GM19463 (cell line): ENCODE data around the gene OPN5.
A peak's percentile ranks its signal among the peaks of the same experiment; 100 is the strongest.
"Not testable (repeated sequence)": the region's sequence is repeated elsewhere in the genome, so short reads cannot be mapped to it uniquely, and the experiment has no call there.

ENCODE experiments used
- ATAC-seq: cut with Tn5 transposase; IDR thresholded peaks from one replicate; pipeline ENCODE4 v1.9.1; 2021; ENCODE audit warnings: mild to moderate bottlenecking, moderate library complexity; ENCODE audit not compliant: unreplicated experiment

Gene OPN5

DNA sequence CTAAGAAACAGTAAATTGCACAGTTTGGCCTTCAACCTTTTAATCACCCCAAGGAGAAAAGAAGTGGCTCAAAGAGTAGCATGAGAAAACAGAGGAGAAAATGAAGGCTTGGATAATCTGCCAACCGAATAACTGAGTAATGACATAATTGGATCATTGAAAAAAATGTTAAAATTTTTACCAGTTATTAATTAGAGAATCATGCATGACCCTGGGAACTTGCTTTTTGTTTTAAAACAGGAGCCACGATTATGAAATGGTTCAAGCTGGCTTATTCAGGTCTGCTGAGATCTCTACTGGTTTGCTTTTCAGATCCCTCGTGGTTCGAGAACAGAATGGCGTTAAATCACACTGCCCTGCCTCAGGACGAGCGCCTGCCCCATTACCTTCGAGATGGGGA, at the start of gene OPN5:
OPN5 (plus strand) TSS at position 301 of the 400 bp plus-strand sequence; CDS start at position 336, 35 bp downstream.
- no peak for ATAC-seq

DNA sequence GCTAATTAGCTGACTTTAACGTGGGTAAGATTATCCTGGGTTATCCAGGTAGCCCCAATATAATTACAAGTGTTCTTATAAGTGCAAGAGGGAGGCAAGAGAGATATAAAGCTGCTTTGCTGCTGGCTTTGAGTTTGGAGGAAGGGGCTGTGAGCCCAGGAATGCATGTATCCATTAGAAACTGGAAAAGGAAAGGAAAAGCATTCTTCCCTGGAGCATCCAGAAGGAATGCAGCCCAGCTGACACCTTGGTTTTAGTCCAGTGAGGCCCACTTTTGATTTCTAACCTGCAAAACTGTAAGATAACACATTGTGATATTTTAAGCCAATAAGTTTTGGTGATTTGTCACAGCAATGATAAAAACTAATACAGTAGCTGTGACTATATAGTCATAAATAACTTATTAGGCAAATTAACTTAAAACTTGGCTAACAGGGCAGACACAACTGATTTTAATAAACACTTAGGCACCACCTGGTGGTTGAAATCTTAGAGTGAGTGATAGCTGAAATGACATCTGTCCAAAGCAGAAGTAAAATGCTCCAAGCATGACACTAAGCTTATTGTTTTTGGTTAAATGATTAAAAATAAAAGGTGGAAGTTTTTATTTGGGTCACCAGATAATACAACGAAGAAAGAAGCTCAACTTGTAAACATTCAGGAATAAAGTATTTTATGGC, 47.8 kb upstream of the OPN5 start:
- peak; percentile 70 for ATAC-seq

GRCh38 chr6:47734831-47735481, 46.9 kb upstream of the OPN5 start:
- no peak for ATAC-seq

- ATAC-seq = no peak
Measured at GRCh38 chr6:47736083-47736700, 45.6 kb upstream of the OPN5 start.

GRCh38 chr6:47737406-47737805, 44.4 kb upstream of the OPN5 start:
- ATAC-seq = no peak

GRCh38 chr6:47740714-47741113, 41.1 kb upstream of the OPN5 start:
- ATAC-seq = no peak

DNA sequence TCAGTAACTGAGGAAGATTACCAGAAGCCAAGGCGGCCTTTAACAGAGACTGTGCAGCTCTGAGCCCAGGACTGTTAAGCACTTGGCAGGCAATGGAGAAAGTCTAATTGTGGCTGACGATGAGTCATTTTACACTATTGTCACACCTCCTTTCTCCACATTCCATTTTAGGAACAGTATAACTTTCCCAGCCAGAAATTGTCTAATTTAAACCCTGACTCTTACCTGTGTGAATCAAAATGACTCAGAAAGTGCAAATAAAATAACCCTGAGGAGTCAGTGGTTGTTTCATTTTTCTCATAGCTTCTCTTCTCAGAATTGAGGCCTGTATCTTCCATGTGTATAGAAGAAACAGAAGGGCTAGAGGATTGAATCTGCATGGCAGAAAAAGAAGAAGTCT, 40.0 kb upstream of the OPN5 start:
- ATAC-seq = no peak

GRCh38 chr6:47743744-47744143, 38.1 kb upstream of the OPN5 start:
- no peak for ATAC-seq

- not testable (repeated sequence) for ATAC-seq
Measured at GRCh38 chr6:47745269-47745668, 36.6 kb upstream of the OPN5 start.

DNA sequence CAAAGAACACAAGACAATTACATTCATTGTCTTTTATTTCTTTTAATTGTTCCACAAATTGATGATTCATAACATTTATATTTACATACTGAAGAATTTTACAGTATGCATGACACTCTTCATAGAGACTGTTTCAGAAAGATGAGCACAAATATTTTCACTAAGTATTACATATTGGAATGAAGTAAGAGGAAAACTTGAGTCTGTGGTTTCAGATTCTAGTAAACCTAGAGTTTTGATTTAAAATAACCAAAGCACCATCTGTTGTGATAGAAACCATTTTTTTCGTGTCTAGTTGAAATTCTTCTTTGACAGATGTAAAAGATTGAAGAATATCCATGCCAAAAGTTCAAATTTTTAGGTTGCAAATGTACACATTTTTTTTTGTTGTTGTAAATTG, 32.1 kb upstream of the OPN5 start:
- no peak for ATAC-seq

GRCh38 chr6:47752801-47753200, 29.0 kb upstream of the OPN5 start:
- no peak for ATAC-seq

DNA sequence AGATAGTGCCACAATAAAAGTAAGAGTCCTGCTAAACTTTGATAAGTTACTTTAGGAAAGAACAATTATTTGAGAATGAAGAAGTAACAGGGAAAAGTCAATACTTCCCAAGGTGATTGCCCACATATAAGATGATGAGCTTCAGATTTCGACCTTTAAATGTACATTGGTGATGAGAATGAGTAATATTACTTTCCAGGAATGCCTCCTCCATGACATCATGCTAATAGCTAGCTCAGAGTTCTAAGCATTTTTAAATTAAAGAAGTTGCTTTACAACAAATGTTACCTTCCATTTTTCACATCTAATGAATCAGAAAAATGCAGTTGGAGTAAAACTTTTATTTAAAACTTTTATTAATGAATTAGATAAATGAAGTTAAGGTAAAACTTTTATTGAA, 22.5 kb upstream of the OPN5 start:
- no peak for ATAC-seq

- ATAC-seq = no peak
Measured at GRCh38 chr6:47762502-47762901, 19.3 kb upstream of the OPN5 start.

DNA sequence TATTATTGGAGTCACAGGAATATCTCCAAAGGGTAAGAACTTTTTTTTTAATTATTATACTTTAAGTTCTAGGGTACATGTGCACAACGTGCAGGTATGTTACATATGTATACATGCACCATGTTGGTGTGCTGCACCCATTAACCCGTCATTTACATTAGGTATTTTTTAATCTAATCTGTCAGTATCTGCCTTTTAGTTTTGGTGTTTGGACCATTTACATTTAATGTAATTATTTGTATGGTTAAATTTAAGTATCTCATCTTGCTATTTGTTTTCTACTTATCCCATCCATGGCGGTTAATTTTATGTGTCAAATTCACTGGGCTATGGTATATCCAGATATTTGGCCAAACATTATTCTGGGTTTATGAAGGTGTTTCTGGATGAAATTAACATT, 15.4 kb upstream of the OPN5 start:
- ATAC-seq = no peak

DNA sequence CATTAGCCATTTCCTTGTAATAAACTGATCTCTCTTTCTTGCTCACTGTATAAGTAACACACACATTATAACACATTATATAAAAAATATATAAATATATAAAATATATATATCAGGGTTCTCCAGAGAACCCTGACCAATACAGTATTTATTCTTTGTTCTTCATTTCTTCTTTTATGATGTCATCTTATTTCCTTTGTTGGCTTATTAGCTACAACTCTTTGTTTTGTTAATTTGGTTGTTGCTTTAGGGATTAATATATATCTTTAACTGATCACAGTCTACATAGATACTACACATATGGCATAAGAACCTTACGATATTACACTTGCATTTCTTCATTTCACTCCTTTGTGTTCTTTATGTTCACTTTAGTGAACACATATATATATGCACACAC, 14.7 kb upstream of the OPN5 start:
- ATAC-seq = no peak

DNA sequence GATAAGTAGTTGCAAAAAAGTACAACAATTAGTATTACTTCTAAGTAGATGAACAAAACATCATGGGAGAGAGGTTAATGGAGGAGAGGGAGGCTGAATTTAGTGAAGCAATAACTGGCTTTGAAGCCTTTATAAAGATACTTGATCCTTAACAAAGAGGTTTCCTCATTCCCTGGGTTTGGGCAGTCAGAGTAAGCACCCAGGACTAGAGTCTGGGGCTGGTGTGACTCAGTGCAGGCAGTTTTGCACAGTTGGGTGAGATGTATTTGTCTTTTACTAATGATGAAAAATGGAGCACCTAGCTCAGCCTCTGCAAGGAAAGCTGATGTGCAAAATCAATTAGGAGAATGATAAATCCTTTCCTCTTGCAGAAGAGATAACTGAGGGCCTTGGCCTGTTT, 11.8 kb upstream of the OPN5 start:
- no peak for ATAC-seq

DNA sequence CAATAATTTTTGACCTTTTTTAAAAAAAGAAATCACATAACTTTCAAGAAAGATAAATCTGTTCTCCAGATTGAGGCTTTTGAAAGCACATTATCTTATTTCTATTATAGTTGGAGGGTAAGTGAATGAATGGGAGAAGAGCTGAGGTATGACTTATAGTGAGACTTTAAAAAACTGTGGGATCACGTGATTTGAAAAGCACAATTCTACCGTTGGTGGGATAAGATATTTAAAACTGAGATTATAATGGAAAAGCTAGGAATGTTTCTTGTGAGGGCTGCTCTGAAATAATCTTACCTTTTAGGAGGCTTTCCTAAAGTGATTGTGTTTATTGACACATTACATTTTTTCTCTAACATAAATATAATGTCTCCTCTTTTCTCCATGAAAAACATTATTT, 9.5 kb upstream of the OPN5 start:
- no peak for ATAC-seq

DNA sequence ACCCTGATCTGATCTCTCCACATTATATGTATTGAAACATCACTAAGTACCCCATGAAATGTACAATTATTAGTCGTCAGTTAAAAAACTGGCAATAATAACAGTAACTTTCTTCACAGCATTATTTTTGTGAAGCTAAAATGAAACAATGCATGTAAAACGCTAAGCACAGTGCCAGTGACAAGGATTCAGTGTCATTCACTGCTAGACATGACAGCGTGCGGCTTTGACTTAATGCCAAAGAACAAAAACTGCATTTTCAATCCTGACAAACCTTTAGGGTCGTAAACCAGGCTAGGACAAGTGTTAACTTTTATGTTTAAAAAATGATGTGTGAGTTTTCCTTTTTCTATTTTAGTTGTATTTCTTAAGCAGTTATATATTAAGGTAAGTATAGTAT, 8.8 kb upstream of the OPN5 start:
- ATAC-seq = no peak

DNA sequence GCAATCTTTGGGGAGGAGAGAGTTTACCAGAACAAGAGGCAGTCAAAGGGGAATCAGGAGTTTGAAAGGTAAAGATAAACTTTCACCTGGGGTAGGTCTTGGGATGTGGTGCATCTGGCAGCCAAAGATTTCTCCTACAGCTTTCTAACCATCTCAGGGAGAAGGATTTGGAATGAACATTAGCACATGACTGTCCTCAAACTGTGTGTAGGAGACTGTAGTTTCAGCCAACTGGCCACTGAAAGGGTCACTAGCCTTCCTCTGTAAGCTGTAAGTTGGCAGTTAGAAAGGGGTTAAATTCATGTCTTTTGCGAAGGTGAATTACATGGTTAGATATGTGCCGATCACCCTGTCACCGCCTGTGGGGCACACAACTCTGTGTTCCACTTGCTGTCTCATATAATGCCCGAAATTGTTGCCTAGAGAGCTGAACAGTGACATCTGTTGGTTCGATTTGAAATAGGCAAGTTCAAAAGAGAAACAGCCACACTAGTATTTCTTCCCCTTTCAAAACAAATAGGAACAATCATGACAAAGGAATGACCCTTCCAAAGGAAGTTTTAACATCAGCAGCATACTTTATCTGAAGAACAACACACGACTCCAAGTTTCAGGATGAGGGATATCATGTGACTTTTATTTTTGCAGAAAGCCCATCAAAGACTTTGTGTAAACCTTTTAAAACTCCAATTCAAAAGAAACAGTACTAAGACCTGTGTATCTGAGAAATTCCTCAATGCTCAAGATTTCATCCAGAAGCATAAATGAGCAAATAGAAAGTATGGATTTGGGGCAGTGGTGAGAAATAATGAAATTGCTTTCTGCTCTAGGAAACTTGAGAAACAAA, 1.1 kb upstream of the OPN5 start:
- ATAC-seq = peak; percentile 89

GRCh38 chr6:47785182-47785581, 3.4 kb downstream of the OPN5 start:
- no peak for ATAC-seq
